ENCODE data around the gene PRKCQ.

The PRKCQ gene

DNA sequence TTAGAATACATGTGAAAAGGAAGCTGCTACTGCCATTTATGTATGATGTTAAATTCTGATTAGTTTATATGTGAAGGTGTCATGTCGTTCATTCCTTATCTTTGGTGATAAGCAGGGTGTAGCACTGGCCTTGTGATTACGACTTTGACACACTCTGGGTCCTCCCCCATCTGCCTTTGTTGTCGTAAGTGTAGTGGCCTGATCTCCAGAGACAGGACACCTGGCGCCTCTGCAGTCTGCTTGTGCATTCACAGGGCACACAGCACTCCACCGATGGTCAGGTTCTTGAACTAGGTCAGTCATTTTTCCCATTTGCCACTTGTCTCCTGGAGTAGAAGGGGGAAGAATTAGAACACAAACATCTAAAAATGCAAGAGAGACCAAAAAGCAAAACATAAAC, 186.0 kb downstream of the PRKCQ start:
- Histone ChIP-seq H3K9me3 (ENCODE audit: low read length) (no peaks in the 10 kb centered on the region), H3K79me2 (ENCODE audit: insufficient read depth, low read length) (no peaks in the 10 kb centered on the region), H2AFZ (ENCODE audit: low read length) (no peak overlapping the region), H3K9ac (ENCODE audit: low read length) (no peak overlapping the region; the same call in 1 of the 2 replicates), H3K27ac (ENCODE audit: low read depth, low read length, poor library complexity, severe bottlenecking) (peak overlapping the region; percentile 49), H3K9me2 (ENCODE audit: low read depth, low read length) (no peaks in the 10 kb centered on the region), H4K20me1 (ENCODE audit: insufficient read depth, low read length) (no peaks in the 10 kb centered on the region), H3F3A (ENCODE audit: insufficient read depth, low read length) (no peaks in the 10 kb centered on the region), H3K4me2 (ENCODE audit: low read length) (peak overlapping the region; percentile 11; the same call in 1 of the 2 replicates), H3K4me1 (ENCODE audit: insufficient read depth, low read length, severe bottlenecking) (peaks cover 25% of the 10 kb centered on the region), H3K27me3 (ENCODE audit: insufficient read depth, low read length) (no peaks in the 10 kb centered on the region), H3K4me3 (ENCODE audit: low read depth, low read length, poor library complexity, severe bottlenecking) (no peak overlapping the region), H3K36me3 (ENCODE audit: insufficient read depth, low read length) (no peaks in the 10 kb centered on the region)
- no peak for TF ChIP-seq EZH2 (IDR thresholded peaks at IDR 0.05; ENCODE audit: borderline replicate concordance, low read length)
- TF ChIP-seq, protein P1, sequence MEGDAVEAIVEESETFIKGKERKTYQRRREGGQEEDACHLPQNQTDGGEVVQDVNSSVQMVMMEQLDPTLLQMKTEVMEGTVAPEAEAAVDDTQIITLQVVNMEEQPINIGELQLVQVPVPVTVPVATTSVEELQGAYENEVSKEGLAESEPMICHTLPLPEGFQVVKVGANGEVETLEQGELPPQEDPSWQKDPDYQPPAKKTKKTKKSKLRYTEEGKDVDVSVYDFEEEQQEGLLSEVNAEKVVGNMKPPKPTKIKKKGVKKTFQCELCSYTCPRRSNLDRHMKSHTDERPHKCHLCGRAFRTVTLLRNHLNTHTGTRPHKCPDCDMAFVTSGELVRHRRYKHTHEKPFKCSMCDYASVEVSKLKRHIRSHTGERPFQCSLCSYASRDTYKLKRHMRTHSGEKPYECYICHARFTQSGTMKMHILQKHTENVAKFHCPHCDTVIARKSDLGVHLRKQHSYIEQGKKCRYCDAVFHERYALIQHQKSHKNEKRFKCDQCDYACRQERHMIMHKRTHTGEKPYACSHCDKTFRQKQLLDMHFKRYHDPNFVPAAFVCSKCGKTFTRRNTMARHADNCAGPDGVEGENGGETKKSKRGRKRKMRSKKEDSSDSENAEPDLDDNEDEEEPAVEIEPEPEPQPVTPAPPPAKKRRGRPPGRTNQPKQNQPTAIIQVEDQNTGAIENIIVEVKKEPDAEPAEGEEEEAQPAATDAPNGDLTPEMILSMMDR (IDR thresholded peaks at IDR 0.05; ENCODE audit: low read length): no peak; the same call in 1 of the 2 replicates

DNA sequence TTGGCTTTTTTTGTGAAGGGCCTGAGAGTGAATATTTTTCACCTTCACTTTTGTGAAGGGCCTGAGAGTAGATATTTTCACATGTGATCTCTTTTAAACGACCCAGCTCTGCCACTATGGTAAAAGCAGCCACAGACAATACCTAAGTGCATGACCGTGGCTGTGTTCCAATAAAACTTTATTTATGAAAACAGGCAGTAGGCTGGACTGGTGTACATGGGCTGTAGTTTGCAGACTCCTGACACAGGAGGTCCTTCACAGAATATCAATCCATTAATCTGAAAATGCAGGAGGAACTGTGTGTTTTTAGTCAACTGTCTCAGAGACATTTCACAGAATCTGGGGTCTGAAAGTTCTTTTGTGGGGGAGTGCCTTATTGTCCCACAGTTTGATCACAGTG, 186.9 kb downstream of the PRKCQ start:
- Histone ChIP-seq H3K27ac (ENCODE audit: low read depth, low read length, poor library complexity, severe bottlenecking) (peak overlapping the region; percentile 34), H2AFZ (ENCODE audit: low read length) (no peak overlapping the region), H3K9me3 (ENCODE audit: low read length) (no peaks in the 10 kb centered on the region), H4K20me1 (ENCODE audit: insufficient read depth, low read length) (no peaks in the 10 kb centered on the region), H3K79me2 (ENCODE audit: insufficient read depth, low read length) (no peaks in the 10 kb centered on the region), H3K9ac (ENCODE audit: low read length) (no peak overlapping the region), H3F3A (ENCODE audit: insufficient read depth, low read length) (no peaks in the 10 kb centered on the region), H3K9me2 (ENCODE audit: low read depth, low read length) (no peaks in the 10 kb centered on the region), H3K4me2 (ENCODE audit: low read length) (no peak overlapping the region), H3K4me3 (ENCODE audit: low read depth, low read length, poor library complexity, severe bottlenecking) (no peak overlapping the region), H3K36me3 (ENCODE audit: insufficient read depth, low read length) (no peaks in the 10 kb centered on the region), H3K27me3 (ENCODE audit: insufficient read depth, low read length) (no peaks in the 10 kb centered on the region), H3K4me1 (ENCODE audit: insufficient read depth, low read length, severe bottlenecking) (peaks cover 23% of the 10 kb centered on the region)
- no peak for TF ChIP-seq EZH2 (IDR thresholded peaks at IDR 0.05; ENCODE audit: borderline replicate concordance, low read length)
- TF ChIP-seq, protein P1 (IDR thresholded peaks at IDR 0.05; ENCODE audit: low read length): no peak

DNA sequence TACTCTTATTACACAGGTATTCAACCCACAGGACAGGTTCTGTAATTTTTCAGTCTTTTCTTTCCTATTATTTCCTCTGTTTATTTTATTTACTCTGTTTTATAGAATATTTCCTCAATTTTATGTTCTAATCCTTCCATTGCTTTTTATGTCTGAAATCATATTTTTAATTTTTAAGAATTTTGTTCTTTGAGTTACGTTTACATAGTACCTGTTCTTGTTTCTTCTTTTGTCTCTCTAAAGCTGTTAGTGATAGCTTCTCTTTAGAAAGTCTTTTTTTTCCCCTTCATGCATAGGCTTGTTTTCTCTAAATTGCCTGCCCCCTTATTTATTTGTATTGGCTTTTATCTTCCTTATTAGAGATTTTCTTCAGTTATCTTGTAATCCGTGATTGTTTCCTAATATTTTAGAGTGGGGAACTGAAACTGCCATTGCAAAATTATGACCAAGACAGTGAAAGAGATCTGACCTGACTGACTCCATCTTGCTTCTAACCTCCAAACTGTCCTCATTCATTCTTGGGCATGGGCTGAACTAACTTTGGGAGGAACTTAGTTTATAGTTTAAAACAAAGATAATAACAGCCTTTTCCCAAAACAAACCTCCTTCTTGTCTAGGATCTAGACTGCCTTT, 189.7 kb downstream of the PRKCQ start:
- H3F3A ChIP-seq (ENCODE audit: insufficient read depth, low read length): no peaks in the 10 kb centered on the region
- no peak overlapping the region for H2AFZ ChIP-seq (ENCODE audit: low read length)
- H4K20me1 ChIP-seq (ENCODE audit: insufficient read depth, low read length): no peaks in the 10 kb centered on the region
- no peaks in the 10 kb centered on the region for H3K36me3 ChIP-seq (ENCODE audit: insufficient read depth, low read length)
- H3K9ac ChIP-seq (ENCODE audit: low read length): no peak overlapping the region
- no peak overlapping the region for H3K27ac ChIP-seq (ENCODE audit: low read depth, low read length, poor library complexity, severe bottlenecking)
- H3K27me3 ChIP-seq (ENCODE audit: insufficient read depth, low read length): no peaks in the 10 kb centered on the region
- peaks cover 23% of the 10 kb centered on the region for H3K4me1 ChIP-seq (ENCODE audit: insufficient read depth, low read length, severe bottlenecking)
- H3K4me2 ChIP-seq (ENCODE audit: low read length): no peak overlapping the region
- no peaks in the 10 kb centered on the region for H3K9me3 ChIP-seq (ENCODE audit: low read length)
- H3K79me2 ChIP-seq (ENCODE audit: insufficient read depth, low read length): no peaks in the 10 kb centered on the region
- H3K4me3 ChIP-seq (ENCODE audit: low read depth, low read length, poor library complexity, severe bottlenecking): no peak overlapping the region
- no peaks in the 10 kb centered on the region for H3K9me2 ChIP-seq (ENCODE audit: low read depth, low read length)
- TF ChIP-seq, protein P1 (IDR thresholded peaks at IDR 0.05; ENCODE audit: low read length): no peak
- no peak for TF ChIP-seq EZH2 (IDR thresholded peaks at IDR 0.05; ENCODE audit: borderline replicate concordance, low read length)
